ENCODE data around the gene CEP128.

- TF ChIP-seq POLR2A (IDR thresholded peaks at IDR 0.05; ENCODE audit: low read length) (no peak), GATA1 (IDR thresholded peaks at IDR 0.05; ENCODE audit: low read depth, low read length) (no peak)
Observed at GRCh38 chr14:80634106-80634758, 307.3 kb downstream of the CEP128 start.

All from erythroblast (primary cell).